A549 (cell line): ENCODE results near the gene LMBR1.

Experiments used
- CTCF ChIP-seq: fragments of >200 bp; sonication (Bioruptor Twin); formaldehyde crosslinking; IDR thresholded peaks from 3 replicates; pipeline ENCODE4 v1.5.1; 2016
- EP300 ChIP-seq, 2 experiments: fragments of >200 bp; sonication (Bioruptor Twin); formaldehyde crosslinking; IDR thresholded peaks; 2 replicates in 1 of 2; 3 replicates in 1 of 2; pipeline ENCODE4 v1.6.1; 2016 to 2017
- JUN ChIP-seq, 2 experiments: fragments of >200 bp; sonication (Bioruptor Twin); formaldehyde crosslinking; IDR thresholded peaks; 2 replicates in 1 of 2; 3 replicates in 1 of 2; pipeline ENCODE4 v1.6.1; 2016 to 2017
- KDM1A ChIP-seq: fragments of 200-600 bp; sonication (generic); IDR thresholded peaks from 2 replicates; pipeline ENCODE4 v1.6.1; 2016; ENCODE audit warnings: low read depth, mild to moderate bottlenecking
- POLR2A ChIP-seq: IDR thresholded peaks from 2 replicates; pipeline ENCODE4 v1.6.1; 2012; ENCODE audit warnings: mild to moderate bottlenecking, low read length
- POLR2AphosphoS2 ChIP-seq: conservative IDR thresholded peaks from 2 replicates; pipeline ENCODE4 v1.6.1; 2012; ENCODE audit warnings: low read length, improper control_type of control experiment, inconsistent platforms
- RNF2 ChIP-seq: fragments of 200-600 bp; sonication (generic); IDR thresholded peaks from 2 replicates; pipeline ENCODE4 v1.6.1; 2016; ENCODE audit warnings: low read depth, mild to moderate bottlenecking, antibody characterized with exemption, moderate library complexity, borderline replicate concordance

- no peak for TF ChIP-seq EP300 (IDR thresholded peaks at IDR 0.05)
- no peak for TF ChIP-seq CTCF
- no peak for TF ChIP-seq POLR2AphosphoS2
- TF ChIP-seq KDM1A: no peak
- TF ChIP-seq POLR2A: no peak
- no peak for TF ChIP-seq RNF2
- no peak for TF ChIP-seq JUN (IDR thresholded peaks at IDR 0.05)
These were observed 3.9 kb downstream of the LMBR1 start for GRCh38 chr7:156889089-156889488.
